ENCODE results near the gene ZNF407.

Gene ZNF407

DNA sequence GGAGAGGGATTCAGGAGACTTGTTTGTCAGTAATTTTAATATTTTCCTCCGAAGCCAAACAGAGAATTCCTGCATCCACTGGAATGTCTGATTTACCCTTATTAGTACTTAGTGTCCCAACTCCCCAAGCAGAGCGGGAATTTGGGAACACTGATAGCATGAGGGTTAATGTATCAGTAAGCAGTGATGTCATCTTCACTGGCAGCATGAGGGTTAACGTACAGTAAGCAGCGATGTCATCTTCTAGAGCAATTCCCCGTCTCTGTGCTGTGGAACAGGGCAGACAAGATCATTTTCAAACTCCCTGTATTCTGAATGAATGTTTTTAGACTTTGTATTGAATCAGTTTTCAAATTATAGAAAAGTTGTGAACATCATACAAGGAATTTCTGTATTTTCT lies 228.9 kb downstream of the ZNF407 start:
- Histone ChIP-seq H3K4me2 (ENCODE audit: low read depth, low read length) (no peak overlapping the region), H3F3A (ENCODE audit: insufficient read depth, low read length) (no peaks in the 10 kb centered on the region), H2AFZ (ENCODE audit: low read length) (no peak overlapping the region), H4K20me1 (ENCODE audit: insufficient read depth, low read length) (no peaks in the 10 kb centered on the region), H3K4me3 (ENCODE audit: low read length) (no peak overlapping the region), H3K9ac (ENCODE audit: low read length) (no peak overlapping the region), H3K9me3 (replicated peaks; ENCODE audit: insufficient read depth, low read length) (no peaks in the 10 kb centered on the region), H3K4me1 (ENCODE audit: low read length) (0 out of 2 replicates have a peak, but pooled peaks cover 12% of the 10 kb centered on the region), H3K27me3 (replicated peaks; ENCODE audit: insufficient read depth, low read length) (no peaks in the 10 kb centered on the region), H3K27ac (ENCODE audit: low read length) (no peak overlapping the region), H3K9me2 (replicated peaks; ENCODE audit: insufficient read depth, low read length) (no peaks in the 10 kb centered on the region; the same call in 1 of the 2 replicates), H3K36me3 (replicated peaks; ENCODE audit: insufficient read depth, low read length) (no peaks in the 10 kb centered on the region), H3K79me2 (ENCODE audit: low read length) (no peaks in the 10 kb centered on the region)
- TF ChIP-seq EZH2phosphoT487 (IDR thresholded peaks at IDR 0.05; ENCODE audit: low read length) (no peak), EZH2 (optimal IDR thresholded peaks at IDR 0.05; ENCODE audit: low read depth, low read length) (no peak)
- TF ChIP-seq, protein P1, sequence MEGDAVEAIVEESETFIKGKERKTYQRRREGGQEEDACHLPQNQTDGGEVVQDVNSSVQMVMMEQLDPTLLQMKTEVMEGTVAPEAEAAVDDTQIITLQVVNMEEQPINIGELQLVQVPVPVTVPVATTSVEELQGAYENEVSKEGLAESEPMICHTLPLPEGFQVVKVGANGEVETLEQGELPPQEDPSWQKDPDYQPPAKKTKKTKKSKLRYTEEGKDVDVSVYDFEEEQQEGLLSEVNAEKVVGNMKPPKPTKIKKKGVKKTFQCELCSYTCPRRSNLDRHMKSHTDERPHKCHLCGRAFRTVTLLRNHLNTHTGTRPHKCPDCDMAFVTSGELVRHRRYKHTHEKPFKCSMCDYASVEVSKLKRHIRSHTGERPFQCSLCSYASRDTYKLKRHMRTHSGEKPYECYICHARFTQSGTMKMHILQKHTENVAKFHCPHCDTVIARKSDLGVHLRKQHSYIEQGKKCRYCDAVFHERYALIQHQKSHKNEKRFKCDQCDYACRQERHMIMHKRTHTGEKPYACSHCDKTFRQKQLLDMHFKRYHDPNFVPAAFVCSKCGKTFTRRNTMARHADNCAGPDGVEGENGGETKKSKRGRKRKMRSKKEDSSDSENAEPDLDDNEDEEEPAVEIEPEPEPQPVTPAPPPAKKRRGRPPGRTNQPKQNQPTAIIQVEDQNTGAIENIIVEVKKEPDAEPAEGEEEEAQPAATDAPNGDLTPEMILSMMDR (IDR thresholded peaks at IDR 0.05; ENCODE audit: low read length): no peak
- no peak for DNase-seq

DNA sequence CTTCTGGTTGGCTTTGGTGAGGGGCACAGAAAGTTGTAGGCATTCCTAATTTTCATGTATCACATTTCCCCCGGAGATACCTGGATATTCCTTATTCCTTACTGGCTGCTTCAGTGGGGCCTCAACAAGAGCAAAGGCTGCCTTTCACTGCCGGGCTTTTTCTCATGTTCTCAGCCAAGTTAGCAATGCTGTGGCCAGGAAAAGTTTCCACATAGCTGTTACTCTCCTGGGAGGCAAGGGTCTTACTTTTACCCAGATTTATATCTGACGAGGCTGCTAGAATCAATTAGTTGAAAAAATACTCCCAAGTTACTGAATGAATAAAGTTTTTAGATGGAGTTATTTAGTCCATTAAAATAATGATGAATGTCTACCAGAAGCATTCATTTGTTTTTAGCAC lies 230.5 kb downstream of the ZNF407 start:
- no peaks in the 10 kb centered on the region for H3K27me3 ChIP-seq (replicated peaks; ENCODE audit: insufficient read depth, low read length)
- H3K4me2 ChIP-seq (ENCODE audit: low read depth, low read length): no peak overlapping the region
- TF ChIP-seq EZH2phosphoT487 (IDR thresholded peaks at IDR 0.05; ENCODE audit: low read length) (no peak), EZH2 (optimal IDR thresholded peaks at IDR 0.05; ENCODE audit: low read depth, low read length) (no peak)
- TF ChIP-seq, protein P1 (IDR thresholded peaks at IDR 0.05; ENCODE audit: low read length): no peak
- H3K36me3 ChIP-seq (replicated peaks; ENCODE audit: insufficient read depth, low read length): no peaks in the 10 kb centered on the region
- no peaks in the 10 kb centered on the region; the same call in 1 of the 2 replicates for H3K9me2 ChIP-seq (replicated peaks; ENCODE audit: insufficient read depth, low read length)
- H3K4me3 ChIP-seq (ENCODE audit: low read length): no peak overlapping the region
- no peak overlapping the region for H3K27ac ChIP-seq (ENCODE audit: low read length)
- H3F3A ChIP-seq (ENCODE audit: insufficient read depth, low read length): no peaks in the 10 kb centered on the region
- H3K4me1 ChIP-seq (ENCODE audit: low read length): peaks cover 17% of the 10 kb centered on the region; the same call in 1 of the 2 replicates
- H4K20me1 ChIP-seq (ENCODE audit: insufficient read depth, low read length): no peaks in the 10 kb centered on the region
- no peak overlapping the region for H3K9ac ChIP-seq (ENCODE audit: low read length)
- H3K9me3 ChIP-seq (replicated peaks; ENCODE audit: insufficient read depth, low read length): no peaks in the 10 kb centered on the region
- no peaks in the 10 kb centered on the region for H3K79me2 ChIP-seq (ENCODE audit: low read length)
- no peak overlapping the region for H2AFZ ChIP-seq (ENCODE audit: low read length)
- no peak for DNase-seq

DNA sequence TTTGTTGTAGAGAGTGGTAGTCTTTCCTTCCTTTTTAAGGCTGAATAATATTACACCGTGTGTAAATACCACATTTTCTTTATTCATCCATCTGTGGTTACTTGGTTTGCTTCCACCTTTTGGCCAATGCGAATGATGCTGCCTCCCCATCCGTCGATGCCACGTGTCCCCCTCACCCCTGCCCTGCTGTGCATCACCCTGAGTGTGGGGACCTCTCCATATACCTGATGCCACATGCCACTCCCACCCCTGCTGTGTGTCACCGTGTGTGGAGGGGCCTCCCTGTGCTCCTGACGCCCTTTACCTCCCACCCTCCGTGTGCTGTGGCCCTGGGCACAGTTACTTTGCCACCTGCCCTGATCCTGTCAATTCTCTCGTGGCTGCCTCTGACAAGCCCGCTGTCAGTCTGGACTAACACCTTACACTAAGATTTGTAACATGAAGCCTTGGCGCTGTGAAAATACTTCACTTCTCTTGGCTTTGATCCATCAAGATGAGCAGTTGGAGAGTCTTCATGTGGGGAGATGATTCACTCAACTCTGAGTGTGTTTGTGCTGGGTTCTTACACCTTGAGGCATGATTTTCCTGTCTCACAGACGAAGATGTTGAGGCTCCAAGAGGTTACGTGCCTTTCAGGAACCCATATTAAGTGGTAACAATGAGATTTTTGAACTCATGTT lies 234.0 kb downstream of the ZNF407 start:
- H3K9me2 ChIP-seq (replicated peaks; ENCODE audit: insufficient read depth, low read length): no peaks in the 10 kb centered on the region; the same call in 1 of the 2 replicates
- H2AFZ ChIP-seq (ENCODE audit: low read length): no peak overlapping the region
- no peaks in the 10 kb centered on the region for H4K20me1 ChIP-seq (ENCODE audit: insufficient read depth, low read length)
- no peaks in the 10 kb centered on the region for H3K9me3 ChIP-seq (replicated peaks; ENCODE audit: insufficient read depth, low read length)
- no peak overlapping the region for H3K4me3 ChIP-seq (ENCODE audit: low read length)
- no peak overlapping the region for H3K9ac ChIP-seq (ENCODE audit: low read length)
- TF ChIP-seq, protein P1 (IDR thresholded peaks at IDR 0.05; ENCODE audit: low read length): no peak
- TF ChIP-seq EZH2phosphoT487 (IDR thresholded peaks at IDR 0.05; ENCODE audit: low read length) (no peak), EZH2 (optimal IDR thresholded peaks at IDR 0.05; ENCODE audit: low read depth, low read length) (no peak)
- no peak overlapping the region for H3K4me2 ChIP-seq (ENCODE audit: low read depth, low read length)
- H3F3A ChIP-seq (ENCODE audit: insufficient read depth, low read length): no peaks in the 10 kb centered on the region
- DNase-seq: no peak
- no peaks in the 10 kb centered on the region for H3K27me3 ChIP-seq (replicated peaks; ENCODE audit: insufficient read depth, low read length)
- no peak overlapping the region for H3K27ac ChIP-seq (ENCODE audit: low read length)
- no peaks in the 10 kb centered on the region for H3K36me3 ChIP-seq (replicated peaks; ENCODE audit: insufficient read depth, low read length)
- H3K4me1 ChIP-seq (ENCODE audit: low read length): peaks cover 8% of the 10 kb centered on the region; the same call in 1 of the 2 replicates
- no peaks in the 10 kb centered on the region for H3K79me2 ChIP-seq (ENCODE audit: low read length)

Measured in MM.1S (cell line).